IMR-90 (cell line): ENCODE data around the gene RUNX2. TPM values are rescaled to one million over a fixed set of nuclear protein-coding genes. Genes with fewer than 3 reads are reported as not detected.
A peak's percentile ranks its signal among the peaks of the same experiment; 100 is the strongest.

Experiments
- ATAC-seq: fragments of 200-7000 bp; cut with Tn5 transposase; 2 replicates; pipeline ENCODE4 v1.9.1; 2020; ENCODE audit warnings: low read depth, mild to moderate bottlenecking, moderate library complexity
- BruUV-seq: library from RNA; stranded (reverse); fragments of 400-500 nt; replicated peaks from 2 replicates; lab custom pipeline; 2021; lab: Mats Ljungman, UMichigan
- CTCF ChIA-PET: fragments of 300-600 bp; formaldehyde crosslinking; extraction: SDS; loops from one replicate; lab custom pipeline; 2021; ENCODE audit warnings: antibody characterized with exemption; lab: Yijun Ruan, JAX
- POLR2A ChIA-PET: fragments of 300-600 bp; sonication (Branson Sonifier 250); formaldehyde crosslinking; loops from one replicate; lab custom pipeline; 2022; ENCODE audit warnings: antibody characterized with exemption; ENCODE audit not compliant: unreplicated experiment; lab: Charles Lee
- DNase-seq: peaks from one replicate; pipeline ENCODE4 v3.0.0; 2013
- H2AFZ ChIP-seq: replicated peaks from 2 replicates; pipeline ENCODE3; 2013; ENCODE audit warnings: low read length, mild to moderate bottlenecking; ENCODE audit not compliant: poor library complexity
- H2AK5ac ChIP-seq: 2 replicates; pipeline ENCODE4 v1.6.1; 2013; ENCODE audit warnings: low read depth, low read length, inconsistent platforms
- H2AK9ac ChIP-seq: replicated peaks from 2 replicates; pipeline ENCODE3; 2013; ENCODE audit warnings: mild to moderate bottlenecking, low read depth, low read length, moderate library complexity; ENCODE audit not compliant: poor library complexity
- H2BK120ac ChIP-seq: 2 replicates; pipeline ENCODE4 v1.6.1; 2013; ENCODE audit warnings: low read depth, low read length, inconsistent platforms
- H2BK15ac ChIP-seq: 3 replicates; pipeline ENCODE4 v1.6.1; 2013; ENCODE audit warnings: low read depth, low read length, inconsistent platforms
- H2BK20ac ChIP-seq: 2 replicates; pipeline ENCODE4 v1.6.1; 2013; ENCODE audit warnings: low read depth, mild to moderate bottlenecking, inconsistent platforms, low read length, moderate library complexity
- H2BK5ac ChIP-seq: 2 replicates; pipeline ENCODE4 v1.6.1; 2013; ENCODE audit warnings: mild to moderate bottlenecking, low read depth, low read length, inconsistent platforms; ENCODE audit not compliant: poor library complexity, severe bottlenecking
- H3K14ac ChIP-seq: replicated peaks from 2 replicates; pipeline ENCODE4 v1.6.1; 2013; ENCODE audit warnings: low read depth, low read length, inconsistent platforms
- H3K18ac ChIP-seq: 2 replicates; pipeline ENCODE4 v1.6.1; 2013; ENCODE audit warnings: low read depth, low read length, control low read depth
- H3K23ac ChIP-seq: 2 replicates; pipeline ENCODE4 v1.6.1; 2013; ENCODE audit warnings: low read depth, low read length, inconsistent platforms
- H3K27ac ChIP-seq: 2 replicates; pipeline ENCODE4 v1.5.1; 2013; ENCODE audit warnings: mild to moderate bottlenecking, control low read depth, low read length; ENCODE audit not compliant: insufficient read depth
- H3K27me3 ChIP-seq: 2 replicates; pipeline ENCODE4 v1.6.1; 2013; ENCODE audit warnings: low read length; ENCODE audit not compliant: control insufficient read depth, insufficient read depth
- H3K36me3 ChIP-seq: 2 replicates; pipeline ENCODE4 v1.6.1; 2013; ENCODE audit warnings: low read length, mixed read lengths; ENCODE audit not compliant: control insufficient read depth, insufficient read depth
- H3K4ac ChIP-seq: 2 replicates; pipeline ENCODE4 v1.6.1; 2013; ENCODE audit warnings: low read depth, low read length, inconsistent platforms
- H3K4me1 ChIP-seq: 2 replicates; pipeline ENCODE4 v1.6.1; 2013; ENCODE audit warnings: low read length, mixed read lengths; ENCODE audit not compliant: control insufficient read depth, insufficient read depth
- H3K4me2 ChIP-seq: 2 replicates; pipeline ENCODE4 v1.6.1; 2013; ENCODE audit warnings: low read depth, mild to moderate bottlenecking, control low read depth, low read length, moderate library complexity
- H3K4me3 ChIP-seq: 2 replicates; pipeline ENCODE4 v1.5.1; 2013; ENCODE audit warnings: low read depth, mild to moderate bottlenecking, control low read depth, low read length, moderate library complexity; ENCODE audit not compliant: insufficient read depth
- H3K56ac ChIP-seq: 2 replicates; pipeline ENCODE4 v1.6.1; 2013; ENCODE audit warnings: low read length, inconsistent platforms; ENCODE audit not compliant: insufficient read depth; ENCODE audit errors: extremely low read depth
- H3K79me1 ChIP-seq, 2 experiments: 2 replicates each; pipeline ENCODE4 v1.6.1; 2013; ENCODE audit warnings: low read length in 2 of 2, inconsistent platforms in 1 of 2, low read depth in 1 of 2
- H3K9ac ChIP-seq: 2 replicates; pipeline ENCODE4 v1.6.1; 2013; ENCODE audit warnings: low read depth, low read length, control low read depth
- H3K9me1 ChIP-seq: 2 replicates; pipeline ENCODE4 v1.6.1; 2013; ENCODE audit warnings: low read length, inconsistent platforms; ENCODE audit not compliant: insufficient read depth
- H3K9me3 ChIP-seq: 2 replicates; pipeline ENCODE4 v1.6.1; 2013; ENCODE audit warnings: low read length; ENCODE audit not compliant: control insufficient read depth, insufficient read depth
- H4K20me1 ChIP-seq: 2 replicates; pipeline ENCODE4 v1.6.1; 2013; ENCODE audit warnings: low read length, inconsistent platforms; ENCODE audit not compliant: insufficient read depth
- H4K5ac ChIP-seq: 2 replicates; pipeline ENCODE4 v1.6.1; 2013; ENCODE audit warnings: mild to moderate bottlenecking, low read depth, low read length, control low read depth
- H4K8ac ChIP-seq, 2 experiments: 2 replicates each; pipeline ENCODE4 v1.6.1; 2013; ENCODE audit warnings: low read depth in 2 of 2, low read length in 2 of 2, control low read depth in 1 of 2, inconsistent platforms in 1 of 2
- H4K91ac ChIP-seq: 2 replicates; pipeline ENCODE4 v1.6.1; 2013; ENCODE audit warnings: low read depth, low read length, inconsistent platforms; ENCODE audit not compliant: insufficient read depth
- BHLHE40 ChIP-seq: fragments of 150-350 bp; IDR thresholded peaks from 2 replicates; pipeline ENCODE4 v1.6.1; 2016; ENCODE audit warnings: mild to moderate bottlenecking, low read depth, low read length
- CHD1 ChIP-seq: IDR thresholded peaks from 2 replicates; pipeline ENCODE4 v1.6.1; 2012; ENCODE audit warnings: low read depth, low read length, improper control_type of control experiment
- CTCF ChIP-seq: conservative IDR thresholded peaks from 2 replicates; pipeline ENCODE4 v1.5.1; 2012; ENCODE audit warnings: mild to moderate bottlenecking, low read depth, low read length, improper control_type of control experiment
- ELK1 ChIP-seq: fragments of 150-350 bp; IDR thresholded peaks from 2 replicates; pipeline ENCODE4 v1.6.1; 2016; ENCODE audit warnings: low read depth, mild to moderate bottlenecking, low read length, moderate library complexity, borderline replicate concordance
- MXI1 ChIP-seq: IDR thresholded peaks from 2 replicates; pipeline ENCODE4 v1.6.1; 2012; ENCODE audit warnings: low read depth, mild to moderate bottlenecking, low read length, moderate library complexity, borderline replicate concordance
- NFE2L2 ChIP-seq: fragments of 150-350 bp; IDR thresholded peaks from 2 replicates; pipeline ENCODE4 v1.6.1; 2016; ENCODE audit warnings: low read depth, mild to moderate bottlenecking, low read length
- RCOR1 ChIP-seq: IDR thresholded peaks from 2 replicates; pipeline ENCODE4 v1.6.1; 2012; ENCODE audit warnings: mild to moderate bottlenecking, low read length, improper control_type of control experiment; ENCODE audit not compliant: insufficient replicate concordance
- RFX5 ChIP-seq: IDR thresholded peaks from 2 replicates; pipeline ENCODE4 v1.8.0; 2012; ENCODE audit warnings: low read depth, mild to moderate bottlenecking, low read length, moderate library complexity
- USF2 ChIP-seq: fragments of 150-350 bp; IDR thresholded peaks from 2 replicates; pipeline ENCODE4 v1.6.1; 2017; ENCODE audit warnings: mild to moderate bottlenecking, antibody characterized with exemption, low read length, low read depth
- WGBS, 2 experiments: methylation state at CpG; one replicate each; pipeline versions ENCODE4 v1.1.5 to v1.1.7; 2013; ENCODE audit warnings: missing lambda C conversion rate in 2 of 2; ENCODE audit not compliant: insufficient read length in 1 of 2; ENCODE audit errors: extremely low coverage in 2 of 2; 5-methylcytosine and 5-hydroxymethylcytosine counted together
- dilution Hi-C: fragments of 300-500 bp; cut with HindIII; formaldehyde crosslinking; loops from one replicate; pipeline ENCODE4 v1.14.3; 2018; ENCODE audit warnings: low sequenced_read_pairs; ENCODE audit not compliant: unreplicated experiment
- in situ Hi-C: fragments of 300-500 bp; cut with MboI; formaldehyde crosslinking; loops from 3 replicates; pipeline ENCODE4 v1.14.3; 2019; ENCODE audit warnings: low sequenced_read_pairs, inconsistent platforms, mixed read lengths
- intact Hi-C: fragments of 100-400 bp; cut with micrococcal nuclease; formaldehyde crosslinking; loops from 2 replicates; pipeline ENCODE4 v1.10.0; 2022
- polyA plus RNA-seq, 3 experiments: library from polyadenylated mRNA; depleted of rRNA; stranded (reverse); fragments of >200 nt; gene quantifications; 2 replicates each; pipeline ENCODE4 v1.2.3, GENCODE V29; 2012; ENCODE audit warnings: low replicate concordance in 1 of 3
- total RNA-seq: library from RNA; depleted of rRNA; stranded (reverse); fragments of >200 nt; gene quantifications from 2 replicates; pipeline ENCODE4 v1.2.3, GENCODE V29; 2012

RUNX2 gene
- total and polyA plus RNA-seq, 2 of the 4 experiments (the other 2 are of a cell fraction) = 2.3 to 4.7 TPM

GRCh38 chr6:45480752-45481415 lies 152.8 kb downstream of the RUNX2 start:
- peak overlapping the region; percentile 34; the same call in 1 of the 2 replicates for H3K4ac ChIP-seq
- H3K4me2 ChIP-seq = peak overlapping the region; percentile 89
- dilution Hi-C loops = no loop called here
- H3K56ac ChIP-seq = peak overlapping the region; percentile 6
- peak overlapping the region; percentile 57; the same call in 1 of the 2 replicates for H4K5ac ChIP-seq
- H3K36me3 ChIP-seq = no peaks in the 10 kb centered on the region
- in situ Hi-C loops = no loop called here
- H2AK5ac ChIP-seq = no peak overlapping the region
- no peak overlapping the region; the same call in 1 of the 2 replicates for H3K9ac ChIP-seq
- intact Hi-C loops = no loop called here
- peak overlapping the region; percentile 18; the same call in 1 of the 2 replicates for H3K14ac ChIP-seq
- no peak overlapping the region for H2AFZ ChIP-seq
- H4K91ac ChIP-seq = peak overlapping the region; percentile 10; the same call in 1 of the 2 replicates
- no peaks in the 10 kb centered on the region for H3K27me3 ChIP-seq
- H3K27ac ChIP-seq = peak overlapping the region; percentile 26; the same call in 1 of the 2 replicates
- H3K9me1 ChIP-seq = peaks cover 7% of the 10 kb centered on the region
- peak overlapping the region; percentile 30 for H2BK5ac ChIP-seq
- H3K9me3 ChIP-seq = no peaks in the 10 kb centered on the region
- no TSS peak for BruUV-seq
- H3K18ac ChIP-seq = peak overlapping the region; percentile 46; the same call in 1 of the 2 replicates
- WGBS, 2 experiments = 54% methylated on average over 3 of the region's 7 CpGs; no CpG with 5 or more reads in 1 of the 2 experiments
- CTCF ChIA-PET = no interaction called here
- POLR2A ChIA-PET = no interaction called here
- H2BK15ac ChIP-seq = 0 out of 3 replicates have a peak overlapping the region, but pooled peaks have one; percentile 3
- peak overlapping the region; percentile 29 for H2BK120ac ChIP-seq
- peak overlapping the region; percentile 20; the same call in 1 of the 2 replicates for H2BK20ac ChIP-seq
- H3K23ac ChIP-seq = no peak overlapping the region
- peak overlapping the region; percentile 15 to 22; a peak in 2 of 4 replicates for H4K8ac ChIP-seq
- ATAC-seq (no peak), DNase-seq (no peak)
- no peak overlapping the region for H2AK9ac ChIP-seq
- peaks cover 3 to 56% of the 10 kb centered on the region in 2 experiments; a peak in 2 of 4 replicates for H3K79me1 ChIP-seq
- TF ChIP-seq RFX5 = no peak
- no peak for TF ChIP-seq RCOR1
- TF ChIP-seq BHLHE40 = no peak
- no peak for TF ChIP-seq CHD1
- no peak for TF ChIP-seq MXI1
- no peak for TF ChIP-seq CTCF
- no peak for TF ChIP-seq ELK1
- TF ChIP-seq NFE2L2 = no peak
- TF ChIP-seq USF2 = no peak
- no peak overlapping the region; the same call in 1 of the 2 replicates for H3K4me3 ChIP-seq
- peaks cover 14% of the 10 kb centered on the region for H3K4me1 ChIP-seq
- no peaks in the 10 kb centered on the region for H4K20me1 ChIP-seq
